ENCODE measurements around the gene PRRX2.

PRRX2 gene

DNA sequence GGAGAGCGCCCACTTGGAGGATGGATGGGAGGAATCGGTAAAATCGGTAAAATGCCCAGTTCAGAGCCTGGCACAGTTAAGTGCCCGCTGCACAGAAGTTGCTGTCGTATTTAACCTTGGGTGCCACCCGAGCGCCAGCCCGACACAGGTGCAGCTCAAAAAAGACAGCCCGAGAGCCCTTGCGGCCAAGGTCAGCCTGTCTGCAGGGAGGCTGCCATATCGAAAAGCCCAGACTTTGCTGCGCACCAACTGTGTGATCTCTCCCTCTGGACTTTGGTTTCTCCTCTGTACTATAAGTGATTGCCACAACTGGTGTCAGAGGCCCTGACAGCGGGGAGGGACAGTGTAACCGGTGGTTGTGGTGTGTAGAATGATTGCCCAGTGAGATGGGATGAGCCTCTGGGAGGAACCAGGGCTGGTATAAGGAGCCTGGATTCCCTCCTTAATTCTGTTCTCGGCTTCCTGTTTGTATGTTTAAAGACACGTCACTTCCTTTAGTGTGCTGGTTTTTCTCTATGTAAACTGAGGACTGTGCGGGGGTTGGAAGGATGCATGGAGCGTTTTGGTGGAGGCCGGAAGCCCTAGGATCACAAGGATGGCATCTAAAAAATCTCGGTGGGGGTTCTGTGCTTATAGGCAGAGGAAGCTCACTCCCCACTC, 38.7 kb upstream of the PRRX2 start:
- TF ChIP-seq POLR2AphosphoS5 (IDR thresholded peaks at IDR 0.05; ENCODE audit: low read depth, low read length) = peak; percentile 58; the same call in 1 of the 2 replicates
- no peak for TF ChIP-seq SIN3A (IDR thresholded peaks at IDR 0.05; ENCODE audit: borderline replicate concordance, insufficient read depth, low read length)
- peak; percentile 64; the same call in 1 of the 2 replicates for TF ChIP-seq TAF1 (IDR thresholded peaks at IDR 0.05; ENCODE audit: borderline replicate concordance, insufficient read depth, low read length)
- no peak for TF ChIP-seq REST (IDR thresholded peaks at IDR 0.05; ENCODE audit: insufficient read depth in 1 of 2, low read depth in 2 of 2, low read length in 2 of 2)

- TF ChIP-seq SIN3A (IDR thresholded peaks at IDR 0.05; ENCODE audit: borderline replicate concordance, insufficient read depth, low read length) (peak; percentile 88; the same call in 1 of the 2 replicates), FOXP2 (optimal IDR thresholded peaks at IDR 0.05; ENCODE audit: borderline replicate concordance, extremely low read depth, extremely low read length, insufficient read depth) (no peak)
Measured at GRCh38 chr9:129627556-129628440, 37.6 kb upstream of the PRRX2 start.

DNA sequence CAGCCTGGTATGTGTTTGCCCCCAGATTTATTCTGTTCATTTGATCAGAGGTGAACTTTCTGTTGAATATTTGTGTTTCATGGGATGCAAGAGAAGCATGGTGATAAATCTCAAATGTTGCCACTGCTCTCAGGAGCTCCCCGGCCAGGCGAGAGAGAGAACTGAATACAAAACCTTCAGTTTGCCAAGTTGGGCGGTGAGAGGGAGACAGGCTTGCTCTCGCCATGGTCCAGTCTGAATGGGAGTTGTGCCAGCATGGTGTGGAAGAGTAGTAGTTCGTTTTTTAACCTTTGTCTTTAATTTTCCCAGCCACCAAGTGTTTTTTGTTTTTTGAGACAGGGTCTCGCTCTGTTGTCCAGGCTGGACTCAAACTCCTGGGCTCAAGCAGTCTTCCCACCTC, 36.7 kb upstream of the PRRX2 start:
- TF ChIP-seq REST (IDR thresholded peaks at IDR 0.05; ENCODE audit: insufficient read depth in 1 of 2, low read depth in 2 of 2, low read length in 2 of 2) = no peak
- TF ChIP-seq SIN3A (IDR thresholded peaks at IDR 0.05; ENCODE audit: borderline replicate concordance, insufficient read depth, low read length) = no peak

- TF ChIP-seq POLR2AphosphoS5 (IDR thresholded peaks at IDR 0.05; ENCODE audit: low read depth, low read length) (no peak; the same call in 1 of the 2 replicates), FOXP2 (optimal IDR thresholded peaks at IDR 0.05; ENCODE audit: borderline replicate concordance, extremely low read depth, extremely low read length, insufficient read depth) (no peak), TAF1 (IDR thresholded peaks at IDR 0.05; ENCODE audit: borderline replicate concordance, insufficient read depth, low read length) (no peak), SIN3A (IDR thresholded peaks at IDR 0.05; ENCODE audit: borderline replicate concordance, insufficient read depth, low read length) (no peak), REST (IDR thresholded peaks at IDR 0.05; ENCODE audit: insufficient read depth in 1 of 2, low read depth in 2 of 2, low read length in 2 of 2) (no peak)
Measured at GRCh38 chr9:129629251-129629820, 36.1 kb upstream of the PRRX2 start.

DNA sequence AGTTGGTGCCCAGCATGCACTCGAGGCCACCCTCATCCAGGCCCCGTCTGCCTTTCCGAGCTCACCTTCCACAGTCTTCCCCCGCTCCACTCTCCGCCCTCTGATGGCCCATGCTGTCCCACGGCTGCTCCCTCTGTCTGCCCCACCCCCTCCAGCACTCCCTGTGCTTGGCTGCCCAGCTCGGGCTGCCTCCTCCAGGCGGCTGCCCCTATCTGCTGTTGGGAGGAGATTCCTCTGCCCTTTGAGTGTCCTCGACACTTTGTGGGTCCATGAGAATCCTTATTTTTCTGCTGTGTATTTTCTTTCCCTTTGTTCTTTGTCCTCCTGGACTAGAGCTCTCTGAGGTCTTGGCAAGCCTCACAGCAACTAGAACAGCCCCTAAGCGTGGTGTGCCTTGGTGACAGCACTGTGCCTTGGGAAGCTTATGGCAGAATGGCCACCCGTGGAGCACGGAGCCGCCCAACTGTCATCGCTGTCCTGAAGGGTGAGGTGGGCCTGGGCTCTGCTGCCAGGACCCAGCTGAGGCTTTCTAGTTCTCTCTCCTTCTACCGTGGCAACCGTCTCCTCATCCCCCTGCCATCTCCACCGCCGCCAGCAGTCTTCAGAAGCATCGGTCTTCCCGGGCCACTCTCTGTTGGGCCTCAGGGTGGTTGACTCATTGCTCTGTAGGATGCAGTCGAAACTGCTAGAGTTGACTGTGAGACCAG, 34.3 kb upstream of the PRRX2 start:
- TF ChIP-seq TAF1 (IDR thresholded peaks at IDR 0.05; ENCODE audit: borderline replicate concordance, insufficient read depth, low read length) = no peak
- no peak for TF ChIP-seq REST (IDR thresholded peaks at IDR 0.05; ENCODE audit: insufficient read depth in 1 of 2, low read depth in 2 of 2, low read length in 2 of 2)
- TF ChIP-seq FOXP2 (optimal IDR thresholded peaks at IDR 0.05; ENCODE audit: borderline replicate concordance, extremely low read depth, extremely low read length, insufficient read depth) = no peak
- no peak for TF ChIP-seq SIN3A (IDR thresholded peaks at IDR 0.05; ENCODE audit: borderline replicate concordance, insufficient read depth, low read length)
- no peak for TF ChIP-seq POLR2AphosphoS5 (IDR thresholded peaks at IDR 0.05; ENCODE audit: low read depth, low read length)

Data from PFSK-1 (cell line).